K562 (cell line): ENCODE data around the gene ADK. TPM values are rescaled to one million over a fixed set of nuclear protein-coding genes. Genes with fewer than 3 reads are reported as not detected.

Source experiments
- BRD4 ChIP-seq: fragments of 200-600 bp; sonication (generic); IDR thresholded peaks from 2 replicates; pipeline ENCODE4 v1.6.1; 2017; ENCODE audit warnings: inconsistent platforms
- EGR1 ChIP-seq: fragments of 450-650 bp; conservative IDR thresholded peaks from 2 replicates; pipeline ENCODE4 v1.6.1; 2017; ENCODE audit warnings: mild to moderate bottlenecking
- HNRNPH1 ChIP-seq: fragments of 200-400 bp; formaldehyde crosslinking; optimal IDR thresholded peaks from 2 replicates; pipeline ENCODE3; 2017; ENCODE audit warnings: low read depth, mild to moderate bottlenecking, low read length, moderate library complexity
- MAFK ChIP-seq: IDR thresholded peaks from 2 replicates; pipeline ENCODE4 v1.6.1; 2011; ENCODE audit warnings: low read length, improper control_type of control experiment
- MTA1 ChIP-seq: fragments of 450-650 bp; IDR thresholded peaks from 2 replicates; pipeline ENCODE4 v1.6.1; 2017; ENCODE audit warnings: borderline replicate concordance
- NFIC ChIP-seq: fragments of 450-650 bp; IDR thresholded peaks from 2 replicates; pipeline ENCODE4 v1.6.1; 2017; ENCODE audit warnings: mild to moderate bottlenecking, inconsistent platforms
- PML ChIP-seq: IDR thresholded peaks from 2 replicates; pipeline ENCODE4 v1.6.1; 2012; ENCODE audit warnings: low read length, inconsistent platforms
- STAG1 ChIP-seq: sonication (generic); formaldehyde crosslinking; IDR thresholded peaks from 2 replicates; pipeline ENCODE4 v1.5.0; 2020; ENCODE audit warnings: missing genetic modification reagents, borderline replicate concordance
- TSC22D4 ChIP-seq: fragments of 450-650 bp; IDR thresholded peaks from 2 replicates; pipeline ENCODE4 v1.6.1; 2016; ENCODE audit warnings: missing genetic modification characterization, missing biosample characterization, control low read depth
- ZBED1 ChIP-seq: IDR thresholded peaks from 2 replicates; pipeline ENCODE4 v1.6.1; 2014
- ZNF165 ChIP-seq: fragments of 250-450 bp; sonication (Bioruptor Pico); IDR thresholded peaks from 2 replicates; pipeline ENCODE4 v1.4.0; 2020; ENCODE audit warnings: borderline replicate concordance
- ZNF583 ChIP-seq: fragments of 250-450 bp; sonication (Bioruptor Pico); IDR thresholded peaks from 2 replicates; pipeline ENCODE4 v1.4.0; 2020
- ZNF644 ChIP-seq: fragments of 200-800 bp; sonication (Bioruptor generic); IDR thresholded peaks from 2 replicates; pipeline ENCODE4 v1.6.1; 2016; ENCODE audit warnings: low read depth, missing genetic modification characterization, missing compliant biosample characterization
- ZNF785 ChIP-seq: fragments of 250-450 bp; sonication (Bioruptor Pico); IDR thresholded peaks from 2 replicates; pipeline ENCODE4 v1.4.0; 2020; ENCODE audit warnings: mild to moderate bottlenecking
- polyA plus RNA-seq, 8 experiments: library from polyadenylated mRNA; depleted of rRNA in 4 of 8; stranded (reverse) in 5 of 8; unstranded in 3 of 8; fragments of >200 nt; fragmentation: Nextera tagmentation in 2 of 8; fragmentation: Illumina TruSeq in 1 of 8; extraction: Ambion mirVana in 2 of 8; extraction: Trizol in 1 of 8; gene quantifications; 2 replicates each; pipeline versions ENCODE4 v1.2.1 to v1.2.3, GENCODE V29; 2011 to 2014; ENCODE audit warnings: inconsistent platforms in 1 of 8, missing spikeins in 1 of 8
- total RNA-seq, 7 experiments: library from RNA; depleted of rRNA in 6 of 7; stranded (reverse); fragments of >200 nt in 6 of 7; fragmentation: Illumina TruSeq in 2 of 7; extraction: Trizol in 2 of 7; gene quantifications; 2 replicates each; pipeline versions ENCODE4 v1.2.1 to v1.2.3, GENCODE V29; 2011 to 2021; ENCODE audit warnings: low replicate concordance in 1 of 7
- TF ChIP-seq, protein P1 (sequence below): fragments of 250-450 bp; sonication (Bioruptor Pico); IDR thresholded peaks from 2 replicates; pipeline ENCODE4 v1.4.0; 2020
- TF ChIP-seq, protein P2 (sequence below): fragments of 450-650 bp; IDR thresholded peaks from 2 replicates; pipeline ENCODE4 v1.6.1; 2016; ENCODE audit warnings: low read depth

ADK gene
- total and polyA plus RNA-seq, 9 of the 15 experiments (the other 6 are each of a cell fraction or from before 2014, with no cell fraction given) = 54.2 to 97.8 (median 73.6) TPM

DNA sequence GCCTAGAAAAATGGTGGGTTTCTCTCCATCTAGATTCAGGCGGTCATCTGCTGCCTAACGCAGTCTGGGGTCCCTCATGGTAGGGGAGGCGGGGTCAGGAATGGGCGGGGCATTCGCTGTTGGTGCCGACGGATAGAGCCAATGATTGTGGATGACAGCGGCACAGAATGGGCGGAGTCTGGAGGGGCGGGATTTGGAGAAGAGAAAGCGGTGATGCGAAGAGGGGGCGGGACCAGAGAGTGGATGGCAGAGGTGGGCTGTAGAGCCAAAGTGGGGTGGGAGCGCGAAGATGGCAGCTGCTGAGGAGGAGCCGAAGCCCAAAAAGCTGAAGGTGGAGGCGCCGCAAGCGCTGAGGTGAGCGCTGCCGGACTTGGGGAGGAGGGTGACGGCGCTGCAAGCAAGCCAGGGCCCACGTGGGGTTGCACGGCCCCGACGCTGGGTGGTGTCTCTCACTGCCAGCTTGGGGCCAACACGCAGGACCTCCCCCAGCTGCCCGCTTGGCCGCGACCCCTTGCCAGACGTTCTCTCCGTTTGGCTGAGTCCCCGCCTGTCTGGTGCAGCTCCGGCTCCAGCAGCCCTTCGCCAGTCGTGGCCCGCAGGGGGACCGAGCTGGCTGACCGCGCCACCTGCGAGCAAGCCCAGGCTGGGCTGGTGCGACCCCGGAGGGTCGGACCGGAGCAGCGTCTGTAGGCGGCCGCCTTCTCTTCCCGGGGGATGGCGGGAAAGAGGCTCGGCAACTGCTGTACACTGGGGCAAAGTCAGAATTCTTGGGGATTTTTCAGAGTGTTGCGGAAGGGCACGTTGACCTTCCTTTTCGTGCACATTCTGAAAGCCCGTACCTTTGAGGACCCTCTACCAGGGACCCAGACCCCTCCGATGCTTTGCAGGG, at the start of gene ADK (continued):
- TF ChIP-seq PML (no peak), MAFK (no peak), ZNF583 (CRISPR knock-in tag) (no peak), ZNF165 (CRISPR knock-in tag) (no peak), MTA1 (peak; percentile 22; the same call in 1 of the 2 replicates), TSC22D4 (tag) (no peak), STAG1 (CRISPR knock-in tag) (no peak), ZNF644 (tag) (no peak), HNRNPH1 (no peak), ZBED1 (no peak), NFIC (peak; percentile 27; the same call in 1 of the 2 replicates), EGR1 (peak; percentile 65), ZNF785 (no peak), BRD4 (no peak)
- TF ChIP-seq, protein P1, sequence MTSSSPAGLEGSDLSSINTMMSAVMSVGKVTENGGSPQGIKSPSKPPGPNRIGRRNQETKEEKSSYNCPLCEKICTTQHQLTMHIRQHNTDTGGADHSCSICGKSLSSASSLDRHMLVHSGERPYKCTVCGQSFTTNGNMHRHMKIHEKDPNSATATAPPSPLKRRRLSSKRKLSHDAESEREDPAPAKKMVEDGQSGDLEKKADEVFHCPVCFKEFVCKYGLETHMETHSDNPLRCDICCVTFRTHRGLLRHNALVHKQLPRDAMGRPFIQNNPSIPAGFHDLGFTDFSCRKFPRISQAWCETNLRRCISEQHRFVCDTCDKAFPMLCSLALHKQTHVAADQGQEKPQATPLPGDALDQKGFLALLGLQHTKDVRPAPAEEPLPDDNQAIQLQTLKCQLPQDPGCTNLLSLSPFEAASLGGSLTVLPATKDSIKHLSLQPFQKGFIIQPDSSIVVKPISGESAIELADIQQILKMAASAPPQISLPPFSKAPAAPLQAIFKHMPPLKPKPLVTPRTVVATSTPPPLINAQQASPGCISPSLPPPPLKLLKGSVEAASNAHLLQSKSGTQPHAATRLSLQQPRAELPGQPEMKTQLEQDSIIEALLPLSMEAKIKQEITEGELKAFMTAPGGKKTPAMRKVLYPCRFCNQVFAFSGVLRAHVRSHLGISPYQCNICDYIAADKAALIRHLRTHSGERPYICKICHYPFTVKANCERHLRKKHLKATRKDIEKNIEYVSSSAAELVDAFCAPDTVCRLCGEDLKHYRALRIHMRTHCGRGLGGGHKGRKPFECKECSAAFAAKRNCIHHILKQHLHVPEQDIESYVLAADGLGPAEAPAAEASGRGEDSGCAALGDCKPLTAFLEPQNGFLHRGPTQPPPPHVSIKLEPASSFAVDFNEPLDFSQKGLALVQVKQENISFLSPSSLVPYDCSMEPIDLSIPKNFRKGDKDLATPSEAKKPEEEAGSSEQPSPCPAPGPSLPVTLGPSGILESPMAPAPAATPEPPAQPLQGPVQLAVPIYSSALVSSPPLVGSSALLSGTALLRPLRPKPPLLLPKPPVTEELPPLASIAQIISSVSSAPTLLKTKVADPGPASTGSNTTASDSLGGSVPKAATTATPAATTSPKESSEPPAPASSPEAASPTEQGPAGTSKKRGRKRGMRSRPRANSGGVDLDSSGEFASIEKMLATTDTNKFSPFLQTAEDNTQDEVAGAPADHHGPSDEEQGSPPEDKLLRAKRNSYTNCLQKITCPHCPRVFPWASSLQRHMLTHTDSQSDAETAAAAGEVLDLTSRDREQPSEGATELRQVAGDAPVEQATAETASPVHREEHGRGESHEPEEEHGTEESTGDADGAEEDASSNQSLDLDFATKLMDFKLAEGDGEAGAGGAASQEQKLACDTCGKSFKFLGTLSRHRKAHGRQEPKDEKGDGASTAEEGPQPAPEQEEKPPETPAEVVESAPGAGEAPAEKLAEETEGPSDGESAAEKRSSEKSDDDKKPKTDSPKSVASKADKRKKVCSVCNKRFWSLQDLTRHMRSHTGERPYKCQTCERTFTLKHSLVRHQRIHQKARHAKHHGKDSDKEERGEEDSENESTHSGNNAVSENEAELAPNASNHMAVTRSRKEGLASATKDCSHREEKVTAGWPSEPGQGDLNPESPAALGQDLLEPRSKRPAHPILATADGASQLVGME (CRISPR knock-in tag) = peak; percentile 8; the same call in 1 of the 2 replicates
- TF ChIP-seq, protein P2, sequence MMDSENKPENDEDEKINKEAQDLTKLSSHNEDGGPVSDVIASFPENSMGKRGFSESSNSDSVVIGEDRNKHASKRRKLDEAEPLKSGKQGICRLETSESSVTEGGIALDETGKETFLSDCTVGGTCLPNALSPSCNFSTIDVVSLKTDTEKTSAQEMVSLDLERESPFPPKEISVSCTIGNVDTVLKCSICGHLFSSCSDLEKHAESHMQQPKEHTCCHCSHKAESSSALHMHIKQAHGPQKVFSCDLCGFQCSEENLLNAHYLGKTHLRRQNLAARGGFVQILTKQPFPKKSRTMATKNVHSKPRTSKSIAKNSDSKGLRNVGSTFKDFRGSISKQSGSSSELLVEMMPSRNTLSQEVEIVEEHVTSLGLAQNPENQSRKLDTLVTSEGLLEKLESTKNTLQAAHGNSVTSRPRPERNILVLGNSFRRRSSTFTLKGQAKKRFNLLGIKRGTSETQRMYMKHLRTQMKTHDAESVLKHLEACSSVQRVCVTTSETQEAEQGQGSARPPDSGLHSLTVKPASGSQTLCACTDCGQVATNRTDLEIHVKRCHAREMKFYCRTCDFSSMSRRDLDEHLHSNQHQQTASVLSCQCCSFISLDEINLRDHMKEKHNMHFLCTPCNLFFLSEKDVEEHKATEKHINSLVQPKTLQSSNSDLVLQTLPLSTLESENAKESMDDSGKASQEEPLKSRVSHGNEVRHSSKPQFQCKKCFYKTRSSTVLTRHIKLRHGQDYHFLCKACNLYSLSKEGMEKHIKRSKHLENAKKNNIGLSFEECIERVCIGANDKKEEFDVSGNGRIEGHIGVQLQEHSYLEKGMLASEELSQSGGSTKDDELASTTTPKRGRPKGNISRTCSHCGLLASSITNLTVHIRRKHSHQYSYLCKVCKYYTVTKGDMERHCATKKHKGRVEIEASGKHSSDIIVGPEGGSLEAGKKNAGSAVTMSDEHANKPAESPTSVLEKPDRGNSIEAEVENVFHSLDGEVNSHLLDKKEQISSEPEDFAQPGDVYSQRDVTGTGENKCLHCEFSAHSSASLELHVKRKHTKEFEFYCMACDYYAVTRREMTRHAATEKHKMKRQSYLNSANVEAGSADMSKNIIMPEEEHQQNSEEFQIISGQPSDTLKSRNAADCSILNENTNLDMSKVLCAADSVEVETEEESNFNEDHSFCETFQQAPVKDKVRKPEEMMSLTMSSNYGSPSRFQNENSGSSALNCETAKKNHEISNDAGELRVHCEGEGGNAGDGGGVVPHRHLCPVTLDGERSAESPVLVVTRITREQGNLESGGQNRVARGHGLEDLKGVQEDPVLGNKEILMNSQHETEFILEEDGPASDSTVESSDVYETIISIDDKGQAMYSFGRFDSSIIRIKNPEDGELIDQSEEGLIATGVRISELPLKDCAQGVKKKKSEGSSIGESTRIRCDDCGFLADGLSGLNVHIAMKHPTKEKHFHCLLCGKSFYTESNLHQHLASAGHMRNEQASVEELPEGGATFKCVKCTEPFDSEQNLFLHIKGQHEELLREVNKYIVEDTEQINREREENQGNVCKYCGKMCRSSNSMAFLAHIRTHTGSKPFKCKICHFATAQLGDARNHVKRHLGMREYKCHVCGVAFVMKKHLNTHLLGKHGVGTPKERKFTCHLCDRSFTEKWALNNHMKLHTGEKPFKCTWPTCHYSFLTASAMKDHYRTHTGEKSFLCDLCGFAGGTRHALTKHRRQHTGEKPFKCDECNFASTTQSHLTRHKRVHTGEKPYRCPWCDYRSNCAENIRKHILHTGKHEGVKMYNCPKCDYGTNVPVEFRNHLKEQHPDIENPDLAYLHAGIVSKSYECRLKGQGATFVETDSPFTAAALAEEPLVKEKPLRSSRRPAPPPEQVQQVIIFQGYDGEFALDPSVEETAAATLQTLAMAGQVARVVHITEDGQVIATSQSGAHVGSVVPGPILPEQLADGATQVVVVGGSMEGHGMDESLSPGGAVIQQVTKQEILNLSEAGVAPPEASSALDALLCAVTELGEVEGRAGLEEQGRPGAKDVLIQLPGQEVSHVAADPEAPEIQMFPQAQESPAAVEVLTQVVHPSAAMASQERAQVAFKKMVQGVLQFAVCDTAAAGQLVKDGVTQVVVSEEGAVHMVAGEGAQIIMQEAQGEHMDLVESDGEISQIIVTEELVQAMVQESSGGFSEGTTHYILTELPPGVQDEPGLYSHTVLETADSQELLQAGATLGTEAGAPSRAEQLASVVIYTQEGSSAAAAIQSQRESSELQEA = no peak
